CD4-positive, alpha-beta T cell treated with Interleukin-17A for 4 hours (primary cell): Measurements from ENCODE around the gene DDX54.

Experiments
- DNase-seq: peaks from one replicate; pipeline ENCODE4 v3.0.0-alpha.2; 2020; ENCODE audit warnings: mixed read lengths

The DDX54 gene, protein sequence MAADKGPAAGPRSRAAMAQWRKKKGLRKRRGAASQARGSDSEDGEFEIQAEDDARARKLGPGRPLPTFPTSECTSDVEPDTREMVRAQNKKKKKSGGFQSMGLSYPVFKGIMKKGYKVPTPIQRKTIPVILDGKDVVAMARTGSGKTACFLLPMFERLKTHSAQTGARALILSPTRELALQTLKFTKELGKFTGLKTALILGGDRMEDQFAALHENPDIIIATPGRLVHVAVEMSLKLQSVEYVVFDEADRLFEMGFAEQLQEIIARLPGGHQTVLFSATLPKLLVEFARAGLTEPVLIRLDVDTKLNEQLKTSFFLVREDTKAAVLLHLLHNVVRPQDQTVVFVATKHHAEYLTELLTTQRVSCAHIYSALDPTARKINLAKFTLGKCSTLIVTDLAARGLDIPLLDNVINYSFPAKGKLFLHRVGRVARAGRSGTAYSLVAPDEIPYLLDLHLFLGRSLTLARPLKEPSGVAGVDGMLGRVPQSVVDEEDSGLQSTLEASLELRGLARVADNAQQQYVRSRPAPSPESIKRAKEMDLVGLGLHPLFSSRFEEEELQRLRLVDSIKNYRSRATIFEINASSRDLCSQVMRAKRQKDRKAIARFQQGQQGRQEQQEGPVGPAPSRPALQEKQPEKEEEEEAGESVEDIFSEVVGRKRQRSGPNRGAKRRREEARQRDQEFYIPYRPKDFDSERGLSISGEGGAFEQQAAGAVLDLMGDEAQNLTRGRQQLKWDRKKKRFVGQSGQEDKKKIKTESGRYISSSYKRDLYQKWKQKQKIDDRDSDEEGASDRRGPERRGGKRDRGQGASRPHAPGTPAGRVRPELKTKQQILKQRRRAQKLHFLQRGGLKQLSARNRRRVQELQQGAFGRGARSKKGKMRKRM

DNA sequence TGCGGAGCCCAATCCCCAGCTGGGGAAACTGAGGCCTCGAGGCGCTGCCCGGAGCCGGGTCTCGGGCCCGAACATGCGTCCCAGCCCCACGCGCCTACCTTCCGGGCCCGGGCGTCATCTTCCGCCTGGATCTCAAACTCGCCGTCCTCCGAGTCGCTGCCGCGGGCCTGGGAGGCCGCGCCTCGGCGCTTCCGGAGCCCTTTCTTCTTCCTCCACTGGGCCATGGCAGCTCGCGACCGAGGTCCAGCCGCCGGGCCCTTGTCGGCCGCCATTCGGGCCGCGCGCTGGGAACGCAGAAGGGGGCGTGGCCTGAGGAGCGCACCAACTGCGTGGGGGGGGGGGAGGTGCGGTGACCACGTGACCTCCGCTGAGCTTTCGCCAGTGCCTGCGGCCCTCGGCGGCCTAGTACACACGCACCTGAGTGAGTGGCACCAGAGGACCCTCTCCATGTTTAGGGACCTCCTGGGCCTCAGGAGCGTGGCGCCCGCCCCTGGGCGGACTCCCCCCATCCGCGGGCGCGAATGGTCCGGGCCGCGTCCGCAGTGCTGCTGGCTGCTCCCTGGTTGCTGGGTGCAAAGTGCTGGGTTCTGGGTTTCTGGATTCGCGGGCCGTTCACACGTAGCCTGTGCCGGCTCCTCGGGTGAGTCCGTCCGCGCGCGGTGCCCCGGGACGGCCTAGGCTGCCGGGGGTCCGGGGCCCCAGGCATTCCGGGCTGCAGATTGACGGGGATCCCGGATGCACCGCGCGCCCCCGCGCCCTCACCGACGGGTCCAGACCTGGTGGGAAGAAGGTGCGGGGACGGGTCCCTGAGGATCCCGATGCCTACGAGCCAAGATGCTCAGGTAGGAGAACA, at the start of gene DDX54, which contains the start of gene RITA1:
Gene DDX54, minus strand, starts transcription at position 299 of the 853 bp plus-strand sequence. Its CDS starts 27 bp downstream, at position 272.
Gene RITA1, plus strand, starts transcription at position 542 of the 853 bp plus-strand sequence. CDS start 1,026 bp downstream, outside the sequence.
- DNase-seq: peak; percentile 84

DNA sequence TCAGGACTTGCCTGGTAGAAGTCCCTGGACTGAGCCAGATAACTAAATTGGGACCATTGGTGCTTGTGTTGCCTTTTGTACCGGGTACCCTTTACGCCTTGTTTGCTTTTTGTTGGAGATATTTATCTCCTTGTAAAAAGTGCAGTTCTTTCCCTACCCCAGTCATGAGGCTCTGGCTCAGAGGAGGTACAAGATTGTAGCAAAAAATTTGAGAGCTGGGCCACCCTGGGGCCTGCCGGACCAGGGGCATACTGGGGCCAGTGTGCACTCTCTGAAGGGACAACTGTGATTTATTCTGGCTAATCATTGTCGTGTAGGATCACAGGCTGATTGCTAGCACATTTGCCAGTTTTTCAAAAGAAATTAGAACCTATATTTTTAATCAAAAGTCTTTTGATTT, 49.2 kb upstream of the DDX54 start:
- DNase-seq: no peak

DNA sequence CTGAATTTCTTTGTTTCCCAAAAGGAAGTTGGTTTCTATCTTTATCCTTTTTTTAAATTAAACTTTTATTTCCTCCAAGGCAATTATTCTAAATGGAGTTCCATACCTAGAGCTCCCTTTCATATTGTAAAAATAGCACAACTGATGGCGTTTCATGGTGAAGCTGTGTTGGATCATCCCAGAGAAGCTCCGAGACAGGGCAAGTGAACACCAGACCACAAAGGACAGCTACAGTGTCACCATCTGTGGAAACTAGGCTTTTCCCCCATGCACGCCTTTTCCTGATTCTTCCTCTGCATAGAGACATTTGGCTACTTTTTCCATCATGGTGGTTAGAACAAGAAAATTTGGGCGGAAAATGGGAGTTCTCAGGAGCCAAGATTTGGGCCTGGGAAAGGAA, 48.7 kb upstream of the DDX54 start:
- DNase-seq: no peak

DNA sequence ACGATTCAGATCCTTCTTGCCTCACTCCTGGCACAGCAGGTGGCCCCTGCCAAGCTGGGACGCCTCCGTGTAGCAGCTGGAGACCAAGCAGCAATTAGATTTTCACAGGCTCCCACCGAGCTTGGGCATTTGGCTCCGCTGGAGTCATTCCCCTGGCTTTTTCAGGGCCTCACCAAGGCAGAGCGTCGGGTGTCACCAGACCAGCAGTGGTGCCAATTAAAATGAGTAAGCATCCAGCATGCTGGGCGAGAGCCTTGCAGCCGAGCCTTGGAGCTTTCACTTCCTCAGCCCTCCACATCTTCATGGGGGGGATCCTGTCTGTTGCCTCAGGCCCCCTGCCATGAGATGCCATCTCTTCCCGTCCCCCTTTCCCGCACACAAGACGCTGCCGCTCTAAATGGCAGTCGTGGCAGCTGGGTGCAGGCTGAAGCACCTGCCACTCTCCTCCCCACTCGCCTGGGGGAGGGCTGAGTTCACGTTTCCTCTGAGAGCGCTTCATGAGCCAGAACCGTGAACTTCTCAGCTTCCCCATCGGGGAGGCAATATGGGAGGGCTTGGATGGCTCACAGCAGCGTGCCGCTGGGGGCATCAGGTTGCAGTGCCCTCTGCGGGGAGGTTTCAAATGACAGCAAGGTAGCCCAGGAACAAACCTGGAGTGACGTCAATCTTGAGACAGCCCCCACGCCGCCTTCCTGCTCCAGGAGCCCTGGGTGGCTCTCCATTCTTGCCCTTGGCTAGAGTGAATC, 47.7 kb upstream of the DDX54 start:
- DNase-seq: peak; percentile 79

DNA sequence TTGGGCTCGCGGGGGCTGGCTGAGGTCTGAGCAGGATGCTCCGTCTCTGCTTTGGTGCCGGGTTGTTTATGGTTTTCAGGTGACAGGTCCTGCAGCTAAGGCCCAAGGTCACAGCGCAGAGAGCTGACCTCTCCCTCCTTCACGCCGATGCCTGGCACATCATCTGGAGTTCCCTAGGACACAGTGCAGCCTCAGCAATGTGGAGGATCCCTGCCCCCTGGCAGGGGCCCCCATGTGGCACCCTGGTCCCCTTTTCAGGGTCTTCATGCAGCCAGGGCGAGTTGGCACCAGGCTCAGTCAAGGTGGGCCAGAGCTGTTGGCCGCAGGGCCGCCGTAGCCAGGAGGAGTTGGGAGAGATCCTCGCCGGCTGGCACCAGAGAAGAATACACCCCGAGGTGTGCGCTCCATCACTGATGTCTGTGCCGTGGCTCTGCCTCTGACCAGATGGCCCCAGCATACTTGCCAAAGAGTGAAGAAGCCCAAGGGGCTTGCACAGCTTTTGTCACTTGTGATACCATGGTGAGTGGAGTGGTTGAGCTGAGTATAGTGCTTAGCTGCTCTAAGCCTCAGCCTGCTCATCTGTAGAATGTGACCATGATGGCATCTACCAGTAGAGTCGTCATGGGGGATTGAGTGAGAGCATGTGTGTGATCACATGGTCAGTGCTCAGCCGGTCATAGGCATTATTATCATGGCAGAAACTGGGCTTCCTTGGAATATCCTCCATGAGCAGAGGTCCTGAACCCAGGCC, 47.0 kb upstream of the DDX54 start:
- DNase-seq: no peak

DNA sequence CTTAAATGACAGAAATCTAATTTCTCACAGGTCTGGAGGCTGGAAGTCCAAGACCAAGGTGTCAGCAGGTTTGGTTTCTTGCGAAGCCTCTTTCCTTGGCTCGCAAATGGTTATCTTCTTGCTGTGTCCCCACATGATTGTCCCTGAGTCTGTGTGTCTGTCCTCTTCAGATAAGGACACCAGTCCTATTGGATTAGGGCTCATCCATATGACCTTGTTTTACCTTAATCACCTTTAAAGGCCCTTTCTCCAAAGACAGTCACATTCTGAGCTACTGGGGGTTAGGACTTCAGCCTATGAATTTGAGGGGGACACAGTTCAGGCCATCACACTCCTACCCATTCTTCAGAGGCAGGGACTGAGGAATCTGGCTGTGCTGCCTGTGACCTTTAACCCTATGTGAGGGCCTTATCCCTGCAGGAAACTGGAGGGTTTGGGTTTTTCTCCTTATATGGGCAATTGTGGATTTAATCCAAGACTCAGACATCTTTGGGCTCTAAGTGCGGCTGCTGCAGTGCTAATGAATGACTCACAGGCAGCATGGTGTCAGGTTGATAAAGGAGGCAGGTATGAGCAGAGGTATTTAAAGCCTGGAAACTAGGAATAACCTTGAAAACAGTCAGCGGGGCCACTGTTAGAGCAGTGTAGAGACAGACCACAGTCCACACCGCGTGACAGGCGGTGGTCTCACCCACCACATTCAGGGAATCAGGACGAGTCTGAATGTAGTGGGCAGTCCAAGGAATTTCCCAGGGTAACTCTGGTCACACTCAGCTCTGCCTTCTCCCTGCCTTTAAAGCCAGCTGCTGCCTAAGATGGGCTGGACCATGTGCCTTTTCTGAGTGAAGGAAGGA, 46.2 kb upstream of the DDX54 start:
- DNase-seq: no peak

DNA sequence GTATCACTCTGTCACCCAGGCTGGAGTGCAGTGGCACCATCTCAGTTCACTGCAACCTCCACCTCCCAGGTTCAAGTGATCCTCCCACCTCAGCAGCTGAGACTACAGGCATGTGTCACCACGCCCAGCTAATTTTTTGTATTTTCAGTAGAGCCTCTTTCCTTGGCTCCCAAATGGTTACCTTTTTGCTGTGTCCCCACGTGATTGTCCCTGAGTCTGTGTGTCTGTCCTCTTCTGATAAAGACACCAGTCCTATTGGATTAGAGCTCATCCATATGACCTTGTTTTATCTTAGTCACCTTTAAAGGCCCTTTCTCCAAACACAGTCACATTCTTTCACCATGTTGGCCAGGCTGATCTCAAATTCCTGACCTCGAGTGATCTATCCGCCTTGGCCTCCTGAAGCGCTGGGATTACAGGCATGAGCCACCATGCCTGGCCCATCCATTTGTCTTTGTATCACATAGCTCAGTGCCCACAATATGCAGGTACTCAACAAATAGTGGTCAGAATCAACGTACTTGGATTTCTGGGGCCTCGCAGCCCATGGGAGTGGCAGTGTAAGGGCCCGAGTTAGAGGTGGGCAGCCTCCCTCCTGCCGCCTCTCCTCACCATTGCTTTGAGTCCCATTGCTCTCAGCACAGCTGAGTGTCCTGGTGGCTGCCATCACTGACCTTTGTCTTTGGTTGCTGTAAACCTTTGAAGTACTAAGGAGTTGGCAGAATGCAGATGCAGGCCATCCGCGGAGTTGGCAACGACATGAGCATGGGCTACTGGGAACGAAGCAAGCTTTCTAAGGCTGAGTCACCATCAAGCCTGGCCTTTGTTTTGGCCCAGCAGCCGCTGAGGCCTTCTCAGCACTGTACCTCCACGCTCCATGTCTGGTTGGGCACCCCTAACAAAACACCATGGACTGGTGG, 45.3 kb upstream of the DDX54 start:
- no peak for DNase-seq

DNA sequence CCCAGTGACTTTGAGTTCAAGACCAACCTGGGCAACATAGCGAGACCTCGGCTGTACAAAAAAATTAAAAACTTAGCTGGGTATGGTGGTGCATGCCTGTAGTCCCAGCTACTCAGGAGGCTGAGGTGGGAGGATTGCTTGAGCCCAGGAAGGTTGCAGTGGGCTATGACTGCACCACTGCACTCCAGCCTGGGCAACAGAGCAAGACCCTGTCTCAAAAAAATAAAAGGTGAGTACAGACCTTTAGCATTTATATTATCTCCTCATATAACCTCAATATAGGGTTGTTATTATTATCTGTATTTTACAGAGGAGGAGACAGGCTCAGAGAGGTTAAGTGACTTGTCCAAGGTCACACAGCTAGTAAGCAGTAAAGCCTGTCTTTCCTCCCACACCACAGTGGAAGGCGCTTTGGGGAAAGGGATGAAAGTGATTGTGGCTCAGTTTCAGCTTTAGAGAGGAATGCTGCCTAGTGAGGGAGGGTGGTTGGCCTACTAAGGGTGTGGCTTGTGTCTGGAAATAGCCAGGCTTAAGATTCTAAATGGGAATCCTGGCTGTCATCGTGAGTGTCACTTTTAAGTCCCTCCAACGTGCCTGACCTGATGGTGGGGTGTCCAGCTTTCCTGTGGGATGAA, 43.2 kb upstream of the DDX54 start:
- DNase-seq: no peak

DNA sequence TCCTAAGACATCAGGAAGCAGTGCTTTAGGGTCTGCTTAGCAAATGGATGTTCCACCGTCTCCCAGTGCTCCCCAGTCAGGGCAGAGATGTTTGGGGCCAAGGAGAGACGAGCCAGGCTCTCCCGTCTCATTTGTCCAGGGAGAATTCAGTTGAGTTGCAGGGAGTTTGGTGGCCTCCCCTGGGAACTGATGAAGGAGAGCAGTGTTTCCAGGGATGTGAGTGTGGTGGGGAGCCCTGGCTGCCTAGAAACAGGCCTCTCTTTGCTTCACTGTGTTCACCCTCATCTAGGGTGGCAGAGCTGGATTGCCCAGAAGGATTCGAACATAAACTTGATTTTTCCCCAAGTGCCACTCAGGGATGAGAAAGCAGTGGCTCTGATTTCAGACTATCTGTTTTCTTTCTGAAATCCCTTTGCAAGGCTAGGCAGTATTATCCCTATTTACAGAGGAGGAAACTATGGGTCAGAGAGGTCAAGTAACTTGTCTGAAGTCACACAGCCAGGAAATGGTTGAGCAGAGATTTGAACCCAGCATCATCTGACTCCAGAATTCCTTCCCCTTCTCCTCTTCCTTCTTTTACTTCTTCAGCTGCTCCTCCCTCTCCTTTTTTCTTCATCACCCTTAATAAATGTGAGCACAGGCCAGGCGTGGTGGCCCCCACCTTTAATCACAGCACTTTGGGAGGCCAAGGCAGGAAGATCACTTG, 42.6 kb upstream of the DDX54 start:
- no peak for DNase-seq

DNA sequence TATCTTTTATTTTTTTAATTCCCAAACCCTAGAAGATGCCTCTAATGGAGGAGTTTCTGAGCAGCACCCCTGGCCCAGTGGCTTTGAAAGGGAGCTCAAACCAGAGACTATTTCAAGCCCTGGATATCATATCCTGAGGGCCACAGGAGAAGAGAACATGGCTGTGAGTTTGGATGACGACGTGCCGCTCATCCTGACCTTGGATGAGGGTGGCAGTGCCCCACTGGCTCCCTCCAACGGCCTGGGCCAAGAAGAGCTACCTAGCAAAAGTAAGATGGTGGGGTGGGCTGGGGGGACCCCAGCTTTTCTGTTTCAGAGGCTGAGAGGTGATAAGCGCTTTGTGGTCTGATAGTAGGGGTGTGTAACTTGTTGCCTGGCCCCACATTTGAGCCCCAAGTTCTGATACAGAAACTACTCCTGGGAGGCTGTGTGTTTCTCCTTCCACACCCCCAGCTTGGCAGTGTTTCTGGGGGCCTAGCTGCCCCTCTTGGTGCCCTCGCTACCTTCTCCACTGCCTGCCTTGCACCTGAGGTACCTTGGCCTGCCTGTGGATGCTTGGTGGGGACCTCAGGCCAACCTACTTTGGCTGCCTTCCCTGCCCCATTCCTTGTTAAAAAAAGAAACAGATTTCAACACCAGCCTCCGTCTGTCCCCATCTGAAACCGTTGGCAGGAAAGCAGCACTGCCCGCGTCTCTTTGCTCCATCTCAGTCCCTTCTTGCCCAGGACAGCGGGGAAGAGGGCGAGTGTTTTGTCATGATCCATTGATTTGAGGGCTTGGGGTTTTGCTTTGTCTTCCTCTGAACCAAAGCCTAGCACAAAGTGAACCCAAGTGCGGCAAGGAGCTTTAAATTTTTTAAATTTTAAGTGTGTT, 41.7 kb upstream of the DDX54 start:
- no peak for DNase-seq

DNA sequence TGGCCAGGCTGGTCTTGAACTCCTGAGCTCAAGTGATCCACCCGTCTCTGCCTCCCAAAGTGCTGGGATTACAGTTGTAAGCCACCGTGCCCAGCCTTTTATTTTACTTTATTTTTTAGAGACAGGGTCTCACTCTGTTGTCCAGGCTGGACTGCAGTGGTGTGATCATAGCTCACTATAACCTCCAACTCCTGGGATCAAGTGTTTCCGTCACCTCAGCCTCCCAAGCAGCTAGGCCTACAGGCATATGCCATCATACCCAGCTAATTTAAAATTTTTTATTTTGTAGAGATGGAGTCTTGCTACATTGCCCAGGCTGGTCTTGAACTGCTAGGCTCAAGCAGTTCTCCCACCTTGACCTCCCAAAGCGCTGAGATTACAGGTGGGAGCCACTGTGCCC, 39.7 kb upstream of the DDX54 start:
- DNase-seq: no peak

DNA sequence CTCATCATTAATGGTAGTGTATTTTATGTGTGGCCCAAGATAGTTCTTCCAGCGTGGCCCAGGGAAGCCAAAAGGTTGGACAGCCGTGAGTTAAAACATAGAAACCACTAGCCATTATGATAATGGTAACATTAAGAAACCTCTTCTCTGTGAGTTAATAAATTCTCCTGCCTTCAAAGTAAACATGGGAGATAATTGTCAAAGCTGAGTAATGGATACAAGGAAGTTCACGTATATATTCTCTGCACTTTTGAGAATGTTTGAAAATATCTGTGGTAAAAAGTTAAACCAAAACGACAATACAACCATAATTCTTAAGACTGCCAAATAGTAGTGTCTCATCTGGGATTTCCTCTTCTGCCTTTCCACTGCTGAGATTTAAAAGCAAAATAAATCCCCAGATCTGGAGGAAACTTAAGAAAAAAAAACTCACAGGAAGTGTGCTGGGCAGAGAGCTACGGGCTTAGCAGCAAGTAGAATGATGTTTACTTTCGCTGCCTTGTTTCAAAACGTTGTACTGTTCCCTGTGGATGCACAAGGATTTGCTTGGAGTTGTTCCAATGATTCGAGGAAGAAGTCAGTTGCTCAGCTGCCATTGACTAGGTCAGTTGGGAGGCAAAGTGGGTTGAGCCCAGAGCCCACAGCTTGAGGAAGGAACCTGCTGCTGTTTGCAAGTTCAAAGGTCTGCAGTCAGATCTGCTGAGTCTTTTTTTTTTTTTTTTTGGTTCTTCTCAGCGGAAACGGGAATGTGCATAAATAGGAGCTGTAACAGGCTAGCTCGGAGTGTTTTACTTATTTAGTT, 37.7 kb upstream of the DDX54 start:
- peak; percentile 37 for DNase-seq

DNA sequence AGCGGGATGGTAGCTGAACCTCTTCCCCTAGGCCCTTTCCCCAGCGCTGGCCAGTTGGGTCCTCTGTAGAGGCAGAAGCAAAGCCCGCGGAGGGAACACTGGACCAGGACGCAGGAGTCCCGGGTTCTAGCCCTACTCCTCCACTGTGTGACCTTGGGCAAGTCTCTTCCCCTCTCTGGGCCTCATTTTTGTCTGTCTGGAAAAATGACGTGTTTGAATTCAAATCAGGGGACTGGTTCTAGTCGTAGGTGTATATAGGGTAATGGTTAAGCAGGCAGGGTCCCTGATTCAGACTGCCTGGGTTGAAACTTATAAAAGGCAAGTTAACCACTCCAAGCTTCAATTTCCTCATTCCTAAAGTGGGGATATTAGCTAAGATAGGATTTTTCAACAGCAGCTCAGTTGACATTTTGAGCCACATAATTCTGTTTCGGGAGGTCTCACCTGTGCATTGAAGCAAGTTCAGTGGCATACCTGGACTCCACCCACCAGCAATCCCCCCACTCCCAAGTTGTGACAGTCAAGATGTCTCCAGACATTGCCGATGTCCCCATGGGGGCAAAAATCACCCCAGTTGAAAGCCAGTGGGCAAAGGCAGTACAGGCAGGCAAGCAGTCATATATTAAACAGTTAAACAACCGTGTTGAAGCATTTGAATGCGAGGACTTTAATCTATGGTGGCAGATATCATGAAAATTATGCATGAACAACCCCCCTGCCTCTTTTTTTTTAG, 36.9 kb upstream of the DDX54 start:
- peak; percentile 22 for DNase-seq

DNA sequence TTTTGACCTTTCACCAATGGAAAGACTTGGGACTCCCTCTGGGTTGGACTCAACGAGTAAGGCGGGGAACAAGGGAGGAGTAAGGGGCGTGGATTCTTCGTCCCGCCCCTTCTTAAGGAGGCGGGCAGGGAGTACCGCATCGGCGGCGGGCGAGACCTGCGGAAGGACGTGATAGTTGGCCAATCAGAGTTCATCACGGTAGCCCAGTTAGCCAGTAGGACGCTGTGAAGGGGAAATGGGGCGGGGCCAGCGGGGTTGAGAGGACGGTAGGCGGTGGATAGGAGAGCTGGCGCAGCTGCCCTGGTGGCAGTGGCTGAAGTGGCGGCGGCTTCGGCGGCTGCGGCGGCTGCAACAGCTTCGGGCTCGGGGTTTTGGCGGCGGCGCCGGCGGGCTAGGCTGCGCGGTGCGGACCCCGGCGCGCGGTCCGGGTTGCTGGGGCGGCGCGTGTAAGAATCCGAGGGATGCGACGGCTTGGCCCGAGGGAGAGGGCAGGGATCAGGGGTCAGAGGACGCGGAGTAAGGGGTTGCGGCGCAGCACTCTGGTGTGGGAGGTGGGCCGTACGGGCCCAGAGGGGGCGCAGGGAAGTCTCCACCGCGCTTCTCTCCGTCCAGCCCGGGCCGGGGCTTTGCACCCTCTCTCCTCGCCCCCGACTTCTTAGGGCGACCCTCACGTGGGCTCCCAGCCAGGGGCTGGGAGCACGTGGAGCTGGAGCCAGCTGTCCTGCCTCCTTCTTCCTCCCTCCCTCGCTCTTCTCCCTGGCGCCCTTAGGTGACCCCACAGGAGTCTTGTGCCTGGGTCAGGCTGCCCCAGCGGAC, 36.1 kb upstream of the DDX54 start, which contains the start of gene TPCN1:
Gene TPCN1, plus strand, starts transcription at position 284 of the 816 bp plus-strand sequence. CDS start 5,389 bp downstream, outside the sequence.
- peak; percentile 99 for DNase-seq
